SK-N-SH (cell line): ENCODE results near the gene SMIM30. TPM values are rescaled to one million over a fixed set of nuclear protein-coding genes. Genes with fewer than 3 reads are reported as not detected.

Experiments used
- CTCF ChIA-PET: fragments of 300-600, 350-600 bp; formaldehyde crosslinking; extraction: SDS; loops from one replicate; lab custom pipeline; 2021; lab: Yijun Ruan, JAX
- POLR2A ChIA-PET: fragments of 350-600 bp; sonication (Branson Sonifier 250); formaldehyde crosslinking; extraction: SDS; loops from one replicate; lab custom pipeline; 2020; ENCODE audit warnings: antibody characterized with exemption, inconsistent platforms; lab: Yijun Ruan, JAX
- DNase-seq: peaks from one replicate; pipeline ENCODE4 v3.0.0; 2012
- H2AFZ ChIP-seq: fragments of 200-600 bp; sonication (generic); 2 replicates; pipeline ENCODE4 v1.8.1; 2016; ENCODE audit warnings: antibody characterized with exemption, mild to moderate bottlenecking, low read depth
- H3F3A ChIP-seq: fragments of 200-600 bp; sonication (generic); replicated peaks from 2 replicates; pipeline ENCODE3; 2016; ENCODE audit warnings: antibody characterized with exemption, mild to moderate bottlenecking; ENCODE audit not compliant: insufficient read depth
- H3K27ac ChIP-seq, 2 experiments: fragments of 200-500 bp in 1 of 2; fragments of 200-600 bp in 1 of 2; sonication (Bioruptor generic) in 1 of 2; sonication (generic), shearing (Covaris generic) in 1 of 2; 2 replicates each; pipeline versions ENCODE4 v1.5.1 to v1.6.1; 2014 to 2016; ENCODE audit warnings: low read depth in 2 of 2, inconsistent platforms in 1 of 2, low read length in 1 of 2, mild to moderate bottlenecking in 1 of 2, mixed read lengths in 1 of 2
- H3K27me3 ChIP-seq: fragments of 200-600 bp; sonication (generic), shearing (Covaris generic); 2 replicates; pipeline ENCODE4 v1.6.1; 2016; ENCODE audit warnings: mixed run types; ENCODE audit not compliant: insufficient read depth
- H3K36me3 ChIP-seq, 2 experiments: fragments of 200-500 bp in 1 of 2; fragments of 200-600 bp in 1 of 2; sonication (Bioruptor generic) in 1 of 2; sonication (generic) in 1 of 2; replicated peaks in 1 of 2; 2 replicates each; pipeline versions ENCODE3 to v1.5.1; 2014 to 2016; ENCODE audit warnings: low read length in 1 of 2, mild to moderate bottlenecking in 1 of 2; ENCODE audit not compliant: insufficient read depth in 2 of 2, control insufficient read depth in 1 of 2
- H3K4me1 ChIP-seq, 2 experiments: fragments of 200-500 bp in 1 of 2; fragments of 200-600 bp in 1 of 2; sonication (Bioruptor generic) in 1 of 2; sonication (generic), shearing (Covaris generic) in 1 of 2; 2 replicates each; pipeline versions ENCODE4 v1.5.1 to v1.6.1; 2014 to 2016; ENCODE audit warnings: low read depth in 1 of 2, low read length in 1 of 2, mixed run types in 1 of 2; ENCODE audit not compliant: insufficient read depth in 2 of 2, control insufficient read depth in 1 of 2
- H3K4me2 ChIP-seq: fragments of 200-600 bp; sonication (generic), shearing (Covaris generic); 2 replicates; pipeline ENCODE4 v1.6.1; 2017; ENCODE audit warnings: mixed run types
- H3K4me3 ChIP-seq, 2 experiments: fragments of 200-500 bp in 1 of 2; fragments of 200-600 bp in 1 of 2; sonication (Bioruptor generic) in 1 of 2; sonication (generic), shearing (Covaris generic) in 1 of 2; 2 replicates each; pipeline versions ENCODE4 v1.5.1 to v1.8.1; 2014 to 2016; ENCODE audit warnings: low read depth in 2 of 2, inconsistent platforms in 1 of 2, low read length in 1 of 2, mild to moderate bottlenecking in 1 of 2, mixed read lengths in 1 of 2, moderate library complexity in 1 of 2
- H3K79me2 ChIP-seq: fragments of 200-600 bp; sonication (generic); 2 replicates; pipeline ENCODE4 v1.8.1; 2017; ENCODE audit warnings: mild to moderate bottlenecking; ENCODE audit not compliant: insufficient read depth
- H3K9ac ChIP-seq: fragments of 200-600 bp; sonication (generic); 2 replicates; pipeline ENCODE4 v1.6.1; 2017; ENCODE audit warnings: mixed run types
- H3K9me2 ChIP-seq: fragments of 200-600 bp; sonication (generic); 2 replicates; pipeline ENCODE4 v1.6.1; 2017; ENCODE audit warnings: mixed run types
- H3K9me3 ChIP-seq: fragments of 200-600 bp; sonication (generic); 2 replicates; pipeline ENCODE4 v1.6.1; 2017; ENCODE audit warnings: mixed run types, mild to moderate bottlenecking, moderate library complexity
- H4K20me1 ChIP-seq: fragments of 200-600 bp; sonication (generic); 2 replicates; pipeline ENCODE4 v1.6.1; 2017; ENCODE audit warnings: mild to moderate bottlenecking, mixed run types; ENCODE audit not compliant: insufficient read depth
- EP300 ChIP-seq, 2 experiments: IDR thresholded peaks; 2 replicates each; pipeline versions ENCODE4 v1.4.0 to v1.6.1; 2012; ENCODE audit warnings: borderline replicate concordance in 1 of 2, low read depth in 1 of 2, low read length in 1 of 2
- FOXJ3 ChIP-seq: sonication (generic); formaldehyde crosslinking; IDR thresholded peaks from 2 replicates; pipeline ENCODE4 v1.5.1; 2020; ENCODE audit warnings: mild to moderate bottlenecking, missing genetic modification reagents
- FOXM1 ChIP-seq: IDR thresholded peaks from 2 replicates; pipeline ENCODE4 v1.4.0; 2012; ENCODE audit warnings: low read depth, mild to moderate bottlenecking
- MEF2A ChIP-seq: IDR thresholded peaks from 2 replicates; pipeline ENCODE4 v1.4.0; 2012; ENCODE audit warnings: low read depth, borderline replicate concordance
- NFIC ChIP-seq: IDR thresholded peaks from 2 replicates; pipeline ENCODE4 v1.4.0; 2012; ENCODE audit warnings: borderline replicate concordance
- TCF12 ChIP-seq: IDR thresholded peaks from 2 replicates; pipeline ENCODE4 v1.4.0; 2012
- WGBS: methylation state at CpG from one replicate; pipeline ENCODE4 v1.1.6; 2017; ENCODE audit warnings: low lambda C conversion rate; 5-methylcytosine and 5-hydroxymethylcytosine counted together
- polyA plus RNA-seq, 3 experiments: library from polyadenylated mRNA; depleted of rRNA; stranded (reverse); fragments of >200 nt; gene quantifications; 2 replicates each; pipeline ENCODE4 v1.2.3, GENCODE V29; 2012
- TF ChIP-seq, protein P1 (sequence below): fragments of 150-350 bp; IDR thresholded peaks from 2 replicates; pipeline ENCODE4 v1.6.1; 2017; ENCODE audit warnings: antibody characterized with exemption, low read length, low read depth, borderline replicate concordance
- TF ChIP-seq, protein P2 (sequence below): IDR thresholded peaks from 2 replicates; pipeline ENCODE4 v1.6.1; 2012; ENCODE audit warnings: mild to moderate bottlenecking, low read depth, low read length, moderate library complexity
- TF ChIP-seq, protein P3 (sequence below): IDR thresholded peaks from 2 replicates; pipeline ENCODE4 v1.4.0; 2012; ENCODE audit warnings: low read depth, borderline replicate concordance
- TF ChIP-seq, protein P4 (sequence below): fragments of 200-600 bp; sonication (generic); IDR thresholded peaks from 2 replicates; pipeline ENCODE4 v1.6.1; 2017; ENCODE audit warnings: antibody characterized with exemption, mild to moderate bottlenecking, moderate library complexity

SMIM30 gene
- polyA plus RNA-seq, 1 of the 3 experiments (the other 2 are of a cell fraction), result 46.5 TPM

DNA sequence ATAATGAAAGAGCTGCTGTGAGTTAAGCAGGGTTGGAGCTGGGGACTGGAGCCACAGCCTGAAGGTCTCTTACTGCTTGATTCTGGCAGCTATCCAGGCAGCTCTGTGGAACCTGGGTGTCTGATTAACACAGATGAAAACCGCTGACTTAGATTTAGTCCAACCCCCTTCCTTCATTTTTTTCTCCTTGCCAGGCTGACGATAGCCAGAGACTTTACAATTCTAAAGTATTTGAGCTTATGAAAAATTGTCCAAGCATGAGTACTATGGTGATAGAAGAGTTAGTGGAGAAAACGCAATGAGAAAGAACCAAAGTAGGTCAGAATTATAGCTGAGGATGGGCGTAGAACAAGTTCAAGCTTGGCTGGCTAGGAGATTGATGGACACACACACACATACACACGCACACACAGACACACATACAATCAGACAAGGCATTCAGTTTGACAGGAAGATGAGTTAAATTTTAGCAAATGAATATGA is 18.2 kb downstream of the SMIM30 start (continued):
- TF ChIP-seq FOXM1 (no peak), EP300 (IDR thresholded peaks at IDR 0.05; ENCODE audit: borderline replicate concordance in 1 of 2, low read depth in 1 of 2, low read length in 1 of 2) (peak in 1 of 2 experiments; percentile 45; a peak in 1 of 4 replicates)
- TF ChIP-seq, protein P1, sequence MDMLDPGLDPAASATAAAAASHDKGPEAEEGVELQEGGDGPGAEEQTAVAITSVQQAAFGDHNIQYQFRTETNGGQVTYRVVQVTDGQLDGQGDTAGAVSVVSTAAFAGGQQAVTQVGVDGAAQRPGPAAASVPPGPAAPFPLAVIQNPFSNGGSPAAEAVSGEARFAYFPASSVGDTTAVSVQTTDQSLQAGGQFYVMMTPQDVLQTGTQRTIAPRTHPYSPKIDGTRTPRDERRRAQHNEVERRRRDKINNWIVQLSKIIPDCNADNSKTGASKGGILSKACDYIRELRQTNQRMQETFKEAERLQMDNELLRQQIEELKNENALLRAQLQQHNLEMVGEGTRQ, result no peak
- TF ChIP-seq, protein P2, sequence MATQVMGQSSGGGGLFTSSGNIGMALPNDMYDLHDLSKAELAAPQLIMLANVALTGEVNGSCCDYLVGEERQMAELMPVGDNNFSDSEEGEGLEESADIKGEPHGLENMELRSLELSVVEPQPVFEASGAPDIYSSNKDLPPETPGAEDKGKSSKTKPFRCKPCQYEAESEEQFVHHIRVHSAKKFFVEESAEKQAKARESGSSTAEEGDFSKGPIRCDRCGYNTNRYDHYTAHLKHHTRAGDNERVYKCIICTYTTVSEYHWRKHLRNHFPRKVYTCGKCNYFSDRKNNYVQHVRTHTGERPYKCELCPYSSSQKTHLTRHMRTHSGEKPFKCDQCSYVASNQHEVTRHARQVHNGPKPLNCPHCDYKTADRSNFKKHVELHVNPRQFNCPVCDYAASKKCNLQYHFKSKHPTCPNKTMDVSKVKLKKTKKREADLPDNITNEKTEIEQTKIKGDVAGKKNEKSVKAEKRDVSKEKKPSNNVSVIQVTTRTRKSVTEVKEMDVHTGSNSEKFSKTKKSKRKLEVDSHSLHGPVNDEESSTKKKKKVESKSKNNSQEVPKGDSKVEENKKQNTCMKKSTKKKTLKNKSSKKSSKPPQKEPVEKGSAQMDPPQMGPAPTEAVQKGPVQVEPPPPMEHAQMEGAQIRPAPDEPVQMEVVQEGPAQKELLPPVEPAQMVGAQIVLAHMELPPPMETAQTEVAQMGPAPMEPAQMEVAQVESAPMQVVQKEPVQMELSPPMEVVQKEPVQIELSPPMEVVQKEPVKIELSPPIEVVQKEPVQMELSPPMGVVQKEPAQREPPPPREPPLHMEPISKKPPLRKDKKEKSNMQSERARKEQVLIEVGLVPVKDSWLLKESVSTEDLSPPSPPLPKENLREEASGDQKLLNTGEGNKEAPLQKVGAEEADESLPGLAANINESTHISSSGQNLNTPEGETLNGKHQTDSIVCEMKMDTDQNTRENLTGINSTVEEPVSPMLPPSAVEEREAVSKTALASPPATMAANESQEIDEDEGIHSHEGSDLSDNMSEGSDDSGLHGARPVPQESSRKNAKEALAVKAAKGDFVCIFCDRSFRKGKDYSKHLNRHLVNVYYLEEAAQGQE, result no peak

DNA sequence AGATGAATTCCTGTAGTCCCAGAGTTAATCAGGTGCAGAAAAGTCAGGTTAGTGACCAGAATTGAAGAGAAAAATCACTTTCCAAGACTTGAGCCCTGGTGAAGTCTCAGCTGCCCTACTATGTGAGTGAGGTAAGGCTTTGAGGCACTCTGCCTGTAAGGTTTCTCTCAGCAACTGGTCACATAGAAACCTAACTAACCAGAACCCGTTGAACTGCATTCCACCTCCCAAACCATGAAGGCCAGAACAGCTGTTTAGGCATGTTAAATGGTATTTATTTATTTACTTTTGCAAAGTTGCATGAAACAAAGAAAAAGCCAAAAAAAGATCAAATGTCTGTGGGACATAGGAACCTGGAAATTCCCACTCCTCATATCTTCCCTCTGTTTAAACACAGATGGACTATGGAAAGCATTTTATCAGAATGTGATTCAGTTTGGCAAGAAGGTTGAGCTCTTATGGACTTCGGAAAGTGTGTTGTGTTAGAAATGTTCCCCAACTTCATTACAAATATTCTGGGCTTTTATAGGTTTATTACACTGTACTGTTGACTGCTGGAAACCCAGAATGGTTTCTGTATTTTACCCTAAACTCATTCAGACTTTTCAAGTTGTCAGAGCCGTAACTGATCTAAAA is 19.0 kb downstream of the SMIM30 start:
- no peak overlapping the region; the same call in 1 of the 2 replicates for H2AFZ ChIP-seq
- no peak for DNase-seq
- POLR2A ChIA-PET, result interaction anchor here (0.8 kb wide), 1 partner anchor 17 kb away, joined by 3 read pairs; no protein-coding TSS in a partner anchor
- TF ChIP-seq, protein P2, result no peak
- TF ChIP-seq, protein P3, sequence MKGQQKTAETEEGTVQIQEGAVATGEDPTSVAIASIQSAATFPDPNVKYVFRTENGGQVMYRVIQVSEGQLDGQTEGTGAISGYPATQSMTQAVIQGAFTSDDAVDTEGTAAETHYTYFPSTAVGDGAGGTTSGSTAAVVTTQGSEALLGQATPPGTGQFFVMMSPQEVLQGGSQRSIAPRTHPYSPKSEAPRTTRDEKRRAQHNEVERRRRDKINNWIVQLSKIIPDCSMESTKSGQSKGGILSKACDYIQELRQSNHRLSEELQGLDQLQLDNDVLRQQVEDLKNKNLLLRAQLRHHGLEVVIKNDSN, result no peak
- TF ChIP-seq, protein P4, sequence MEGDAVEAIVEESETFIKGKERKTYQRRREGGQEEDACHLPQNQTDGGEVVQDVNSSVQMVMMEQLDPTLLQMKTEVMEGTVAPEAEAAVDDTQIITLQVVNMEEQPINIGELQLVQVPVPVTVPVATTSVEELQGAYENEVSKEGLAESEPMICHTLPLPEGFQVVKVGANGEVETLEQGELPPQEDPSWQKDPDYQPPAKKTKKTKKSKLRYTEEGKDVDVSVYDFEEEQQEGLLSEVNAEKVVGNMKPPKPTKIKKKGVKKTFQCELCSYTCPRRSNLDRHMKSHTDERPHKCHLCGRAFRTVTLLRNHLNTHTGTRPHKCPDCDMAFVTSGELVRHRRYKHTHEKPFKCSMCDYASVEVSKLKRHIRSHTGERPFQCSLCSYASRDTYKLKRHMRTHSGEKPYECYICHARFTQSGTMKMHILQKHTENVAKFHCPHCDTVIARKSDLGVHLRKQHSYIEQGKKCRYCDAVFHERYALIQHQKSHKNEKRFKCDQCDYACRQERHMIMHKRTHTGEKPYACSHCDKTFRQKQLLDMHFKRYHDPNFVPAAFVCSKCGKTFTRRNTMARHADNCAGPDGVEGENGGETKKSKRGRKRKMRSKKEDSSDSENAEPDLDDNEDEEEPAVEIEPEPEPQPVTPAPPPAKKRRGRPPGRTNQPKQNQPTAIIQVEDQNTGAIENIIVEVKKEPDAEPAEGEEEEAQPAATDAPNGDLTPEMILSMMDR, result no peak
- TF ChIP-seq NFIC, result no peak
- no peak for TF ChIP-seq TCF12
- no peak for TF ChIP-seq FOXJ3 (CRISPR knock-in tag)
- no peak for TF ChIP-seq MEF2A
- TF ChIP-seq, all 33 proteins: peak for 0
- peak overlapping the region; percentile 23; the same call in 1 of the 2 replicates for H3K4me2 ChIP-seq
- H3K27me3 ChIP-seq, result no peaks in the 10 kb centered on the region
- H3K27ac ChIP-seq, result peak overlapping the region in 1 of 2 experiments; percentile 5; a peak in 2 of 4 replicates
- H3K4me1 ChIP-seq, result peaks cover 0 to 15% of the 10 kb centered on the region in 2 experiments; a peak in 3 of 4 replicates
- H3K4me3 ChIP-seq, result no peak overlapping the region
- no peaks in the 10 kb centered on the region for H3K9me2 ChIP-seq
- no peaks in the 10 kb centered on the region for H3K36me3 ChIP-seq
- CTCF ChIA-PET, result interaction anchor here (0.8 to 2.0 kb wide), 4 partner anchors 13 to 322 kb away, joined by 4 to 9 read pairs (median 6); partner anchors contain the start of gene GPR85
- no peaks in the 10 kb centered on the region for H3F3A ChIP-seq
- no peak overlapping the region for H3K9ac ChIP-seq
- WGBS, result 74% methylated on average over 3 of the region's 3 CpGs
- no peaks in the 10 kb centered on the region for H4K20me1 ChIP-seq
- no peaks in the 10 kb centered on the region for H3K79me2 ChIP-seq
- no peaks in the 10 kb centered on the region for H3K9me3 ChIP-seq
